HL-60/S4 treated with phorbol 12-myristate 13-acetate at 8.2 ng/mL for 4 days and 3 days (cell line): Measurements from ENCODE around the gene KIF24.
"Not testable (repeated sequence)": the region's sequence is repeated elsewhere in the genome, so short reads cannot be mapped to it uniquely, and the experiment has no call there.

Experiments
- in situ Hi-C: fragments of 300-500 bp; cut with MboI; formaldehyde crosslinking; loops from 2 replicates; pipeline ENCODE4 v1.15.0; 2022; ENCODE audit warnings: low sequenced_read_pairs

The KIF24 gene

DNA sequence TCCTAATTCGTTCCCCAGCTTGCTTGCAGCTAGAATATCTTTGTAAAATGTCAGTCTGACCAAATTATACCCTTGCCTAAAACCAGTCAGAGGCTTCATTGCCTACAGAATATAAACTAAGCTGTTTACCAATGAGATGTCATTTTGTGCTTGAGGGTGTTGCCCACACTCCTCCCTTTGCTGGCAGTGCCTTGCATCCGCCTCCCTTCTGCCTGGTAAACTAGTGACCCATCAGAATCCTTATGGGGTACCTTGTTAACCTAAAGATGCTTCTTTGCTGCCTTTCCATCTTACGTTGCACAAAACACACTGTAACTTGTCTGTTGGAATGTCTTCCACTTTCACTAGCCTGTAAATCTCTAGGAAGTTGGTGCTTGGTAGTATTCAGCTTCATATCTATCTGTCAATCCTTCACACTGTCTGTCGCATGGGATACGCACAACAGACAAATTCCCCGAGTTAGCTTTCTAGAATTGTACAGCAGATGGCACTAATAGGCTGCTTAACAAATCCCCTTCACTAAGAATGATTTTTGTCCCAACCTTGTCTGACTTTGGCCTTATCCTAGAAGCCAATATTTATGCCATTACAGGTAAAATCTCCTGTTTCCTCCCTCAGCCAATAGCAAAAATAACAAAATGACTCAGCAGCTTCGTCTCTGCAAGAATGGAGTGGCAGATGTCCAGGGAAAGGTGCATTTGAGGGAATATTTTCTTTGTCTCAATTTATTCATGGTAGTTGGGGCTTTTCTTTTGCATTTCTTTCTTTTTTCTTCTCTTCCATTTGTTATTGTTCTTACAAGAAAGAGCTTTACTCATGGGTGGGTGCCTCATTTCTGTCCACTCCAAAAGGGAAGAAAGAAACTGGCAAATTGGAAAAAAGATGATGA, 3.3 kb upstream of the KIF24 start:
- in situ Hi-C loops = no loop called here

DNA sequence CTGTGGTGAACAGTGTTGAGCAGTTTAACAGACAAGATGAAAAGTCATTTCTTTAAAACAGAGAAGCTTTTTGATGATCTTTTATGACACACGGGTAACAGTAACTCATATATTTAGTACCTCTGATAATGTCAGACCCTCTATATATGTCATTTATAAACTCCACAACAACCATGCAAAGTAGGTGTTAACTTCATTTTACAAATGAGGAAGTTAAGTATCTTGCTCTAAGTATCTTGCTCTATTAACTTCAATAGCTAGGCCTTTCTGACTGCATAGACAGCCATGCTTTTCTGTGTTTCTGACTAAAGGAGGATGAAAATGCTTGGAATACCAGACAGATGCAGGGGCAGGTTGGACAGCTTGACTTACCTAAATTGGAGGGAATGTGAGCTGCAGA, 2.1 kb upstream of the KIF24 start:
- in situ Hi-C loops = no loop called here

DNA sequence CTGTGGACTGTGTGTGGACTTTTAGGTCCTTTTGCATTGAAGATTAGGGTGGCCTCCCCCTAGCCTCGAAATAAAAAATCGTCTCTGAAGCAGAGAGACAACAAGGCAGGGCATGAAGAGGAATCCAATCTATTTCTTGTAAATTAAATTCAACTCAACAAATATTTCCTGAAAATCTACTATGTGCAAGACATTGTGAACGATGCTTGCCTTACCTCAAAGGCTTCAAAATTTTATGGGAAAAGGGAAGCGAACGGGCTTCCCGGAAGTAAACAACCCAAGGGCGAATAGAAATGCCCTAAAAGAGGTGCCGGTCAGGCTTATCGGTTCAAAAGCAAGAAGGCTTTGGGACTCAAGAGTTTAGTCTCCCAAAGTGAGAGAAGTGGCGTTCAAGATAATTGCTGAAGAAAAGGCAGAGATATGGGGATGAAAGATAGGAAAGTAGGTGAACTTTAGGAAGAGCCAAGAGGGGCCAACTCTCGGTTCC, 525 bp downstream of the KIF24 start:
- in situ Hi-C loops = no loop called here

DNA sequence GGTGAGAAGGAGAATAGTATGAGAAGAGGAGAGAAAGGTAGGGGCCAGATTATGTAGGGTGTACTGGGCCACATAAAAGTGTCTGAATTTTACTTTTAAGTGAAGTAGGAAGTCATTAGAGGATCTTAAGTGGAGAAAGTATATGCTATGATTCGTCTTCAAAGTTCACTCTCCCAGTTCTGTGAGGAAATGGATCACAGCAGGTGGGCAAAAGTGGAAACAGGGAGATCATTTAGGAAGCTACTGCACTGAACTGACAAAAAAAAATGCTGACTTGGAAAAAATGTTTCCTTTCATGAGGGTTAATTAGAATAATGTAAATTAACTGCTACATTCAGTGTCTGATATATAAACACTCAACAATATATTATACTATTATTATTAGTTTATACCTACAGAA, 2.4 kb downstream of the KIF24 start:
- in situ Hi-C loops = no loop called here

DNA sequence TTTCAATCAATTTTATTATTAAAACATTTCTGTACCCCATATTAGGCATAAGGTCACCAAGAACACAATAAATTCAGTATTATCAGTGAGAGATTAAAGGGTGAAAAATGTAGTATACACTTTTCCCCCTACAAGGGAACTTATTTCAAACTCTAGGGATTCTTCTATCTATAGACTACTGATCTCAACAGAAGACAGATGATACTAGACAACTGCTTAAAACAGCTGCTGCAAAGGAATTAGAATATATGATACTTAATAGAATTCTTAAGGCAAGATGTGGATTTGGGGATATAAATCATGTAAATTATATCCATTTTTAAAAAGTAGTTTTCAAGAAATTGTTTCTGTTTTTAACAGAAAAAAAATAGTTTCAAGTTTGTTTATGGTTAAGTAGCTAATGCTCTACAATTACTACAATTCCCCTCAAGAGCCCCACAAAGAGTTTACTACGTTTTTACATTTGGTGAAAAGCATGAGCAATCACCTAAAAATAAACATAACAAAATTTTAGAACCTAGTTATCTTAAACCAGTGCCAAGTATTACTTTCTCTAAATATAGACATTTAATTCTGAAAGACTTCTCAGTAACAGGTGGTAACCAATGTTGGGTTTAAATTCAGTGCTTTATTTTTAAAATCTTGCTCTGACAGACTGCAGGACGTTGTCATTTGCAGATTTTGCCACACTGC, 6.0 kb downstream of the KIF24 start:
- in situ Hi-C loops = no loop called here

DNA sequence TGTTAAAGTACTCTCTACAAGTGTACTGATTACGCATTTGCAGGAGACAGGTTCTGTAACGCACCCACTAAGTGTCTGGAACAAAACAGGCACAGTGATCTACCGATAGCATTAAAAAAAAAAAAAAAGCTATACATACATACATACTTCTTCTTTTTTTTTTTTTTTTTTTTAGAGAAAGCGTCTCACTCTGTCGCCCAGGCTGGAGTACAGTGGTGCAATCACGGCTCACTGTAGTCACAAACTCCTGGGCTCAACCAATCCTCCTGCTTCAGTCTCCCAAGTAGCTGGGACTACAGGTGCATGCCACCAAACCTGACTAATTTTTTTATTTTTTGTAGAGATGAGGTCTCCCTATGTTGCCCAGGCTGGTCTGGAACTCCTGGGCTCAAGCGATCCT, 7.6 kb downstream of the KIF24 start:
- in situ Hi-C loops = no loop called here

DNA sequence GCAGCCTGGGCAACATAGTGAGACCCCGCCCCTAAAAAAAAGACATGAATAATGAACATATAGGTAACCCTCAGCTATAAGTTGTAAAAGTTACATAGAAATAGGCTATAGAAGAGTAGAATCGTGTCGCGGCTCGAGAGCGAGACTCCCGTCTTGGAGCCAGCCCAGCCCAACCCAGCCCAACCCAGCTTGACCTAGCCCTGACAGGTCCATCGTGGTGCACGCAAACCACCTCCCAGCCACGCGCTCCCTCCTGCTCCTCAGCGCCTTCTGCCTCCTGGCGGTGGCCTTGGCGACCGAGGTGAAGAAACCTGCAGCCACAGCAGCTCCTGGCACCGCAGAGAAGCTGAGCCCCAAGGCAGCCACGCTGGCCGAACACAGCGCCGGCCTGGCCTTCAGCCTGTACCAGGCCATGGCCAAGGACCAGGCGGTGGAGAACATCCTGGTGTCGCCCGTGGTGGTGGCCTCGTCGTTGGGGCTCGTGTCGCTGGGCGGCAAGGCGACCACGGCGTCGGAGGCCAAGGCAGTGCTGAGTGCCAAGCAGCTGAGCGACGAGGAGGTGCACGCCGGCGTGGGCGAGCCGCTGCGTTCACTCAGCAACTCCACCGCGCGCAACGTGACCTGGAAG, 10.8 kb downstream of the KIF24 start:
- in situ Hi-C loops = no loop called here

DNA sequence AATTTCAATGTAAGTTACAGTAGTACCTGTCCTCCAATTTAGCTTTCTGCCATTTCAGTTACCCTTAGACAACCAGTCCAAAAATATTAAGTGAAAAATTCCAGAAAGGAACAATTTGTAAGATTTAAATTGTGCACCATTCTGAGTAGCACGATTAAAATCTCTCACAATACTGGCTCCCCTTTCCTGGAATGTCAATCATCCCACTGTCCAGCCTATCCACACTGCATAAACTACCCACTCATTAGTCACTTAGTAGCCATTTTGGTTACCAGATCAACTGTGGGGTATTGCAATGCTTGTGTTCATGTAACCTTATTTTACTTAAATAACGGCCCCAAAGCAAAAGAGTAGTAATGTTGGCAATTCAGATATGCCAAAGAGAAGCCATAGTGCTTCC, 11.6 kb downstream of the KIF24 start:
- in situ Hi-C loops = no loop called here

DNA sequence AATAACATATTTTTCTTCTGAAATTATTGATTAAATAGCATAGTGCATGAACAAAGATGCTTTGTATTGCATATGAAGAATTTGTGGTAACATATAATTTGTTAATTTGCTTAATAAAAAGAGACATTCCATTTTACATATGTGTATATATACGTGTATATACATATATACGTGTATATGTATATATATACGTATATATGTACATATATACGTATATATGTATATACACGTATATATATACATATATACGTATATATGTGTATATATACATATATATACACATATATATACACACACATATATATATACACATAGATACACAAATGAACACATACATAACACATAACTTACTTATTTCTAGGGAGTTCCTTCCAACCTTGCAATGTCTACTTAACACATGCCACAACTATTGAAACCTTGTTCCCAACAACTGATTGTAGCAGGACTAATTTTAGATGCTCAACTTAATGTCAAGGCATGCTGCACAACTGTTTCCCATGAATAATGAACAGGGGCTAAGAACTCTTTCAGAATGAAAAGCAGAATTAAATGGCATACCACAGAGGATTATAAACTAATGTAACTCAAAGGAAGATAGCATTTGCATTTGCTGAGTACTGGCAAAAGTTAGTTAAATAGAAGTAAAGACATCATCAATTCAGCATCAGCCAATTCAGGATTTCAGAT, 17.4 kb downstream of the KIF24 start:
- in situ Hi-C loops = no loop called here

DNA sequence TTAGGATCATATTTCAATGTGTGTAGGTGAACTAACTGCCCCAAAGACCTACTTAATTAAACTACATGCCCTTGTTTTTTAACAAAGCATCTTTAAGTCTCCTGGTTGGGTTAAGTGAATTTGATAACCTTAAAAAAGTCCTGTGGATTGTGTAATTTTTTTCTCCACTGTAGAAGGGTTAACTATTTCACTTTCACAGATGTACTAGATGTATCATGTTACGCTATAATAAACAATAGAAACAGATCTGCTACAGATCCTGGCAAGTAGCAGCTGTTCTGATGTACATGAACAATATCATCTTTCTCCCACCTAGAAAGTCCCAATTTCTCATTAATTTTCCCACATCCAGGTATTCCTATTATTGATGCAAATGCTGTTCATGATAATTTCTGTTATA, 18.9 kb downstream of the KIF24 start:
- in situ Hi-C loops = no loop called here

DNA sequence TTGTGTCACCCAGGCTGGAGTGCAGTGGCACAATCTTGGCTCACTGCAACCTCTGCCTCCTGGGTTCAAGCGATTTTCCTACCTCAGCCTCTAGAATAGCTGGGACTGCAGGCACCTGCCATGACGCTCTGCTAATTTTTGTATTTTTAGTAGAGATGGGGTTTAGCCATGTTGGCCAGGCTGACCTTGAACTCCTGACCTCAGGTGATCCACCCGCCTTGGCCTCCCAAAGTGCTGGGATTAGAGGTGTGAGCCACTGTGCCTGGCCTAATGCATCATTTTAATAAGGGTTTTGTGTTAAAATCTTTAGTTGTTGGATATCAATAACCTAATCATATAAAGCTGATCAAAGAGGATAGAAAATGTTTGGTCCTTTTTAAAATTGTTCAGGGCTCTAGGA, 20.8 kb downstream of the KIF24 start:
- in situ Hi-C loops = not testable (repeated sequence)

DNA sequence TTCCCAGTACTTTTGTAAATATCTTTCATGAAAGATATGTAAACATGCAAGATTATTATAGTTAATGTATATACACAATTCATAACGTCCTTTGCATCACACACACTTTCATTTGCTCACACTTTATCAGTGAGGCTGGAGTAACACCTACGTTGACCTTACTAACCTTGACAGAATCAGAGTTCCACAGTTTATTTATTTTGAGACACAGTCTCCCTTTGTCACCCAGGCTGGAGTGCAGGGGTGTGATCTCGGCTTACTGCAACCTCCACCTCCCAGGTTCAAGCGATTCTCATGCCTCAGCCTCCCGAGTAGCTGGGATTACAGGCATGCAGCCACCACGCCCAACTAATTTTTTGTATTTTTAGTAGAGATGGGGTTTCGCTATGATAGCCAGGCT, 28.0 kb downstream of the KIF24 start:
- in situ Hi-C loops = not testable (repeated sequence)

DNA sequence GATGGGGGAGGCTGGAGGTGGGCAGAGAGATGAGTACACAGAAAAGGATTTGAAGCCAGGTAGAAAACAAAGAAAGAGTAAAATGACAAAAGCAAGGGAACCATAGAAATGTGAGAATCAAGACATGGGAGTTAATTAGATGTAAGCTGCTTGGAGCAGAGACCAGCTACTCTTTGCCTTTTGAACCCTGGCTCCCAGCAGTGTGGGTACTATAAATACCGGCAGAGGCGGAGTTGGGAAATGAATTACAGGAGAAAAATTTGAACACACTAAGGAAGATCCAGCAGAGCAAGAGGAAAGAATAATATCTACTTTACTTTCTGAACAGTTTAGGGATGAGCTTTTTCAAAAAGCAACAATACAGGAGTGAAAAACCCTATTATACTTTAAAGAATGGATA, 36.5 kb downstream of the KIF24 start:
- in situ Hi-C loops = no loop called here

DNA sequence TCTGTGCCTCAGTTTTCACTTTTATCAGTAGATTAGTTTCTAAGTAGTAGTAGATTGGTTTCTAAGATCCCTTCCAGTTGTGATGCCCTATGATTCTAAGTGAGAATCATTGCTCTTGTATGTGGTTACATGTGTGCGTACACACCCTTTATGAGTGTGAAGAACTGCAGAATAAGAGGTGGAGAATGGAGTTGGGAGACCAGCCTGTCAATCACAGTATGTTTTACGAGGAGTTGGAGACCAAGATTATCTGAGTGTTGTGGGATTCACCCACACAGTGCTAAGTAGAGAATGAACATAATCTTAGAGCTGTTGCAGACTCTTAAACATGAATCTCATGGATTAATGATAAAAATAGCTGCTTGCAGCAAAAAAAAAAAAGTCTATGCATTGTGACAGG, 37.6 kb downstream of the KIF24 start:
- in situ Hi-C loops = no loop called here

DNA sequence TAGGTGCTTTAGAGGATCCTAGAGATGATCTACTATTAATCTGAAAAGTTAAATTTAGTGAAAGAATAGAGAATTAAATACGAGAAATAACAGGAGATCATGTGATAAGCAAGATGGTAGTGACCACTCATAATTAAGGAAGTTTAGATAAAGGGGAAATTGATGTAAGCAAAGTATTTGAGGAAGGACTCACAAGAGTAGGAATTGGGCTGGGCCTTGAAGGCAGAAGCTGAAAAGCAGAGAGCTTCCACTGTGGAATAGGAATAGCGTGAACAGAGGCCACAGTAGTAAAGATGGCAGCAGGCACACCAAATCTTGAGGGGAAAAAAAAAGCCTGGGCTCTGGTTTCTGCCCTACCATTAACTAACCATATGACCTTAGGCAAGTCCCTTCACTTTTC, 38.0 kb downstream of the KIF24 start:
- in situ Hi-C loops = no loop called here

DNA sequence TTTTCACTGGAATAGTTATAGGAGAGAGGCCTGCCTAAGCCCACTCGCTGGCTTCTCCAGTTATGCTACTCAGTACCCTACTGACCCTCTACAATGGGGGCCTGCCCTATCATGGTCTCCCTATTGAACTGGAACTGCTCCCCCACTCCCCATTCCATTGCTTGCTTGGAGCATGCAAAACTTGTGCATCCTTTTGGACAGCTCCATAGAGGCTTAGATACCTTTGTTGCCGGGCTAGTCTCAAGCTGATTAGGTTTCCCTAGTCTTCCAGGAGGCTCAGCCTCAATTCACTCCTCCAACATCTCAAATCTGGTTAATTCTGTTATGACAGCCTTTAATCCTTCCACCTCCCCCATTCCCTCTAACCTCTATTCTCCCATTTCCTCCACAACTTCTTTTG, 39.9 kb downstream of the KIF24 start:
- in situ Hi-C loops = no loop called here

DNA sequence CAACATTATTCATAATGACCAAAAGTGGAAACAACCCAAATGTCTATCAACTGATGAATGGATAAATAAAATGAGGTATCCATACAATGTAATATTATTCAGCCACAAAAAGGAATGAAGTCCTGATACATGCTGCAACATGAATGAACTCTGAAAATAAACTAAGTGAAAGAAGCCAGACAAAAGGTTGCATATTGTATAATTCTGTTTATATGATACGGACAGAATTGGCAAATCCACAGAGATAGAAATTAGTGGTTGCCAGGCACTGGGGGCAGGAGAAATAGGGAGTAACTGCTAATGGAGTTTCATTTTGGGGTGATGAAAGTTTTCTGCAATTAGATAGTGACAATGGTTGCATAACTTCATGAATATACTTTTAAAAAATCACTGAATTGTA, 47.0 kb downstream of the KIF24 start:
- in situ Hi-C loops = no loop called here

DNA sequence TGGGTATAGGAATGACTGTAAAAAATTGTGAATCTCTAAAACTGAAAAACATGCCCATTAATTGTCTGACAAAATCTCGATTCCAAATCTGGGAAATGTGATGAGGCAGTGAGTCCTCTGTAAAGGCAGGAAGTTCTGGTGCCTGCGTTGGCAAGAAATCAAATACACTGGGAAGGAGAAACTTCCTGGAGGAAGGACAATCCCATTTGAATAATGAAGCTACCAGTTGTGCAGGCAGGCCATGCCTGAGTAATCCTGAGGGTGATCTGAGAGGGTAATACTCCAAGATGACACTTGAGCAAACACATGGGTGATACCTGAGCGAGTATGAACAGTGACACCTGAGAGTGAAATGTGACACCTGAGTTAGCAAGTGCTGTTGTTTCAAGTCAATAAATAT, 49.7 kb downstream of the KIF24 start:
- in situ Hi-C loops = no loop called here
